GM12878 (cell line): ENCODE data around the gene OTUB1. TPM values are rescaled to one million over a fixed set of nuclear protein-coding genes. Genes with fewer than 3 reads are reported as not detected.
A peak's percentile ranks its signal among the peaks of the same experiment; 100 is the strongest.

Experiments
- ATAC-seq: fragments of 200-7000 bp; cut with Tn5 transposase; 3 replicates; pipeline ENCODE4 v1.9.1; 2020; ENCODE audit warnings: mild to moderate bottlenecking, moderate library complexity
- BruUV-seq: library from RNA; stranded (reverse); fragments of 400-500 nt; replicated peaks from 2 replicates; lab custom pipeline; 2021; lab: Mats Ljungman, UMichigan
- CTCF ChIA-PET: fragments of 300-600 bp; sonication (Branson Sonifier 250); formaldehyde crosslinking; extraction: SDS; loops from one replicate; lab custom pipeline; 2021; ENCODE audit warnings: inconsistent platforms; lab: Yijun Ruan, JAX
- POLR2A ChIA-PET: fragments of 350-600 bp; formaldehyde crosslinking; extraction: SDS; loops from one replicate; lab custom pipeline; 2021; ENCODE audit warnings: inconsistent platforms; lab: Charles Lee
- RAD21 ChIA-PET: fragments of 300-600 bp; sonication (Branson Sonifier 250); formaldehyde crosslinking; loops from one replicate; lab custom pipeline; 2023; ENCODE audit warnings: antibody characterized with exemption; ENCODE audit not compliant: unreplicated experiment; lab: Charles Lee
- SMC1A ChIA-PET: fragments of 300-600 bp; sonication (Branson Sonifier 250); formaldehyde crosslinking; loops from one replicate; lab custom pipeline; 2023; ENCODE audit not compliant: unreplicated experiment, uncharacterized antibody; lab: Charles Lee
- DNase-seq: peaks from one replicate; pipeline ENCODE4 v3.0.0-alpha.2; 2011; ENCODE audit warnings: low read depth, low spot score
- FAIRE-seq: peaks from 3 replicates; lab custom pipeline; 2011; peaks lifted over from hg19 to GRCh38; lab: Jason Lieb, UNC
- H2AFZ ChIP-seq: 2 replicates; pipeline ENCODE4 v1.6.0; 2011; ENCODE audit warnings: low read depth, low read length, control low read depth; ENCODE audit not compliant: control insufficient read depth
- H3K27ac ChIP-seq: 2 replicates; pipeline ENCODE4 v1.5.1; 2011; ENCODE audit warnings: control low read depth; ENCODE audit not compliant: control insufficient read depth, insufficient read depth
- H3K27me3 ChIP-seq, 2 experiments: replicated peaks in 1 of 2; 2 replicates each; pipeline versions ENCODE4 v1.6.0 to v1.6.1; 2011; ENCODE audit warnings: low read length in 1 of 2; ENCODE audit not compliant: control insufficient read depth in 2 of 2, insufficient read depth in 2 of 2
- H3K36me3 ChIP-seq, 2 experiments: 2 replicates each; pipeline ENCODE4 v1.5.1; 2011; ENCODE audit warnings: low read length in 1 of 2; ENCODE audit not compliant: control insufficient read depth in 2 of 2, insufficient read depth in 2 of 2
- H3K4me1 ChIP-seq: 2 replicates; pipeline ENCODE4 v1.6.1; 2011; ENCODE audit warnings: mild to moderate bottlenecking, low read length, moderate library complexity, mixed read lengths; ENCODE audit not compliant: control insufficient read depth, insufficient read depth
- H3K4me2 ChIP-seq: 2 replicates; pipeline ENCODE4 v1.6.0; 2011; ENCODE audit warnings: control low read depth; ENCODE audit not compliant: control insufficient read depth, insufficient read depth
- H3K4me3 ChIP-seq: fragments of 200-600 bp; sonication (generic); 2 replicates; pipeline ENCODE4 v1.5.1; 2016
- H3K79me2 ChIP-seq: 2 replicates; pipeline ENCODE4 v1.6.0; 2011; ENCODE audit warnings: low read length; ENCODE audit not compliant: control insufficient read depth, insufficient read depth
- H3K9ac ChIP-seq: 2 replicates; pipeline ENCODE4 v1.8.0; 2011; ENCODE audit warnings: low read length, control low read depth, mixed read lengths; ENCODE audit not compliant: control insufficient read depth, insufficient read depth
- H3K9me3 ChIP-seq: replicated peaks from 3 replicates; pipeline ENCODE4 v1.5.1; 2011; ENCODE audit warnings: mild to moderate bottlenecking, low read length; ENCODE audit not compliant: control insufficient read depth, insufficient read depth
- H4K20me1 ChIP-seq: 2 replicates; pipeline ENCODE4 v1.6.0; 2011; ENCODE audit not compliant: control insufficient read depth, insufficient read depth
- BACH1 ChIP-seq: fragments of 450-650 bp; IDR thresholded peaks from 2 replicates; pipeline ENCODE4 v1.6.1; 2017; ENCODE audit warnings: mild to moderate bottlenecking, borderline replicate concordance
- CBX3 ChIP-seq: fragments of 200-600 bp; sonication (generic); IDR thresholded peaks from 2 replicates; pipeline ENCODE4 v1.6.1; 2016; ENCODE audit warnings: low read depth, borderline replicate concordance
- CREM ChIP-seq: IDR thresholded peaks from 2 replicates; pipeline ENCODE4 v1.6.1; 2014; ENCODE audit warnings: antibody characterized with exemption, low read depth
- CTCF ChIP-seq, 3 experiments: IDR thresholded peaks in 2 of 3; conservative IDR thresholded peaks in 1 of 3; 2 replicates each; pipeline ENCODE4 v1.5.1; 2011; ENCODE audit warnings: low read depth in 3 of 3, low read length in 3 of 3, mild to moderate bottlenecking in 3 of 3, control low read depth in 2 of 3, moderate library complexity in 2 of 3, inconsistent platforms in 1 of 3, mixed read lengths in 1 of 3; ENCODE audit not compliant: control insufficient read depth in 2 of 3, insufficient read depth in 1 of 3; ENCODE audit errors: extremely low read depth in 1 of 3
- FOS ChIP-seq: IDR thresholded peaks from 3 replicates; pipeline ENCODE4 v1.6.1; 2011; ENCODE audit warnings: borderline replicate concordance; ENCODE audit not compliant: insufficient read length; ENCODE audit errors: extremely low read depth
- GATAD2B ChIP-seq: fragments of 450-650 bp; conservative IDR thresholded peaks from 2 replicates; pipeline ENCODE4 v1.6.1; 2017; ENCODE audit warnings: low read depth, mild to moderate bottlenecking, moderate library complexity
- IKZF1 ChIP-seq: fragments of 450-650 bp; conservative IDR thresholded peaks from 2 replicates; pipeline ENCODE4 v1.6.1; 2017; ENCODE audit warnings: antibody characterized with exemption, mild to moderate bottlenecking
- IKZF2 ChIP-seq, 2 experiments: fragments of 450-650 bp; IDR thresholded peaks; 2 replicates each; pipeline ENCODE4 v1.6.1; 2017; ENCODE audit warnings: mild to moderate bottlenecking in 2 of 2, moderate library complexity in 2 of 2
- MEF2B ChIP-seq: fragments of 450-650 bp; IDR thresholded peaks from 2 replicates; pipeline ENCODE4 v1.6.1; 2018; ENCODE audit warnings: mild to moderate bottlenecking, moderate library complexity; ENCODE audit not compliant: partially characterized antibody, poor library complexity, severe bottlenecking
- NR2C1 ChIP-seq: fragments of 450-650 bp; IDR thresholded peaks from 2 replicates; pipeline ENCODE4 v1.6.1; 2017; ENCODE audit warnings: antibody characterized with exemption, mild to moderate bottlenecking, moderate library complexity
- NR2C2 ChIP-seq: IDR thresholded peaks from 2 replicates; pipeline ENCODE4 v1.6.1; 2011; ENCODE audit warnings: borderline replicate concordance, low read depth; ENCODE audit not compliant: control insufficient read depth, insufficient read length
- PAX5 ChIP-seq: IDR thresholded peaks from 2 replicates; pipeline ENCODE4 v1.6.1; 2011; ENCODE audit warnings: low read depth, low read length, borderline replicate concordance
- POLR2AphosphoS5 ChIP-seq: IDR thresholded peaks from 2 replicates; pipeline ENCODE4 v1.6.1; 2011; ENCODE audit warnings: mild to moderate bottlenecking, low read length, inconsistent platforms
- RELB ChIP-seq: fragments of 450-650 bp; IDR thresholded peaks from 2 replicates; pipeline ENCODE4 v1.6.1; 2017; ENCODE audit warnings: low read depth, mild to moderate bottlenecking, moderate library complexity
- RUNX3 ChIP-seq: IDR thresholded peaks from 2 replicates; pipeline ENCODE4 v1.6.1; 2012; ENCODE audit warnings: low read length, inconsistent platforms
- SMAD5 ChIP-seq: IDR thresholded peaks from 2 replicates; pipeline ENCODE4 v1.6.1; 2016; ENCODE audit warnings: antibody characterized with exemption, low read depth
- SMC3 ChIP-seq: IDR thresholded peaks from 2 replicates; pipeline ENCODE4 v1.6.1; 2011; ENCODE audit warnings: low read length, improper control_type of control experiment, borderline replicate concordance
- STAT1 ChIP-seq: fragments of 450-650 bp; conservative IDR thresholded peaks from 2 replicates; pipeline ENCODE4 v1.6.1; 2014; ENCODE audit warnings: antibody characterized with exemption, mild to moderate bottlenecking
- WGBS: methylation state at CpG from one replicate; pipeline ENCODE4 v1.1.6; 2016; ENCODE audit warnings: low lambda C conversion rate; ENCODE audit not compliant: insufficient replicate concordance, insufficient coverage; ENCODE audit errors: missing lambda C conversion rate; 5-methylcytosine and 5-hydroxymethylcytosine counted together
- in situ Hi-C: fragments of 300-500 bp; cut with MboI; formaldehyde crosslinking; loops from 9 replicates; pipeline ENCODE4 v1.14.3; 2018; ENCODE audit warnings: mixed read lengths
- intact Hi-C: fragments of 100-400 bp; cut with micrococcal nuclease; formaldehyde crosslinking; loops from one replicate; pipeline ENCODE4 v1.14.2; 2022; ENCODE audit not compliant: unreplicated experiment
- polyA plus RNA-seq, 11 experiments: library from polyadenylated mRNA; depleted of rRNA in 4 of 11; unstranded in 6 of 11; stranded (reverse) in 5 of 11; fragments of >200 nt; fragmentation: Nextera tagmentation in 4 of 11; fragmentation: Illumina TruSeq in 1 of 11; extraction: Ambion mirVana in 4 of 11; extraction: Trizol in 1 of 11; gene quantifications; 1 replicate in 1 of 11; 2 replicates in 10 of 11; pipeline versions ENCODE4 v1.2.1 to v1.2.3, GENCODE V29; 2011 to 2016; ENCODE audit warnings: inconsistent platforms in 2 of 11, missing spikeins in 2 of 11, low read depth in 1 of 11
- total RNA-seq, 4 experiments: library from RNA; depleted of rRNA in 3 of 4; stranded (reverse); fragments of >200 nt in 3 of 4; fragmentation: Illumina TruSeq in 1 of 4; extraction: Trizol in 1 of 4; gene quantifications; 2 replicates each; pipeline versions ENCODE4 v1.2.1 to v1.2.3, GENCODE V29; 2013 to 2021

OTUB1 gene
- total and polyA plus RNA-seq, 10 of the 15 experiments (the other 5 are each of a cell fraction or from before 2014, with no cell fraction given): 49.6 to 225 (median 131) TPM

GRCh38 chr11:63945477-63946163, 40.6 kb upstream of the OTUB1 start:
- Histone ChIP-seq H4K20me1 (no peaks in the 10 kb centered on the region), H2AFZ (no peak overlapping the region), H3K79me2 (peaks cover 26% of the 10 kb centered on the region), H3K9me3 (no peaks in the 10 kb centered on the region), H3K4me2 (no peak overlapping the region), H3K27ac (no peak overlapping the region), H3K36me3 (peaks cover 8 to 14% of the 10 kb centered on the region in 2 experiments; a peak in 3 of 4 replicates), H3K9ac (no peak overlapping the region), H3K4me3 (no peak overlapping the region), H3K4me1 (peaks cover 16% of the 10 kb centered on the region), H3K27me3 (no peaks in the 10 kb centered on the region)
- DNase-seq (no peak), ATAC-seq (peak; percentile 94), FAIRE-seq (peak; percentile 23)
- ChIA-PET CTCF (interaction anchor here (0.6 to 12.7 kb wide), 35 partner anchors 9 to 467 kb away, joined by 3 to 271 read pairs (median 4); partner anchors contain the start of genes ATL3, MARK2, RCOR2 and ZFTA), RAD21 (interaction anchor here (0.9 to 6.0 kb wide), 13 partner anchors 10 to 220 kb away, joined by 3 to 101 read pairs (median 4); partner anchors contain the start of genes MARK2 and ZFTA), POLR2A (interaction anchor here (0.5 to 1.8 kb wide), 3 partner anchors 28 to 108 kb away, joined by 4 to 8 read pairs (median 4); partner anchors contain the start of gene RCOR2), SMC1A (interaction anchor here (0.7 to 11.4 kb wide), 18 partner anchors 11 to 396 kb away, joined by 3 to 234 read pairs (median 4); partner anchors contain the start of genes MARK2, RCOR2 and ZFTA)
- intact Hi-C loops (loop anchor here (1.0 kb wide), 1 partner anchor 108 kb away; no protein-coding TSS in a partner anchor), in situ Hi-C loops (loop anchor here (5.0 kb wide), 1 partner anchor 108 kb away; the partner anchor contains the start of gene MARK2)
- BruUV-seq: no TSS peak
- 49% methylated on average over 14 of the region's 14 CpGs for WGBS
- TF ChIP-seq GATAD2B (no peak), CTCF (IDR thresholded peaks at IDR 0.05 in 2 of 3, conservative IDR thresholded peaks at IDR 0.05 in 1 of 3; ENCODE audit: control insufficient read depth in 2 of 3, extremely low read depth in 1 of 3, insufficient read depth in 1 of 3, low read depth in 3 of 3, low read length in 3 of 3) (peak; percentile 61 to 81 (median 69); a peak in 5 of 6 replicates), BACH1 (no peak), MEF2B (peak; percentile 77), POLR2AphosphoS5 (no peak), CREM (no peak), FOS (no peak), NR2C1 (no peak), CBX3 (no peak), NR2C2 (no peak), RELB (0 out of 2 replicates have a peak, but pooled peaks have one; percentile 23), PAX5 (no peak), IKZF2 (IDR thresholded peaks at IDR 0.05) (peak; percentile 27 to 33; a peak in 1 of 4 replicates), RUNX3 (no peak), STAT1 (no peak), SMC3 (peak; percentile 69; the same call in 1 of the 2 replicates), SMAD5 (no peak), IKZF1 (peak; percentile 63; the same call in 1 of the 2 replicates)
